22Rv1 (cell line): Measurements from ENCODE around the gene THADA.

Experiments used
- CTCF ChIP-seq: fragments of 450-650 bp; IDR thresholded peaks from 2 replicates; pipeline ENCODE4 v1.5.1; 2017; ENCODE audit warnings: mild to moderate bottlenecking
- ZFX ChIP-seq: fragments of 450-650 bp; IDR thresholded peaks from 2 replicates; pipeline ENCODE4 v1.6.1; 2017; ENCODE audit warnings: antibody characterized with exemption, borderline replicate concordance

GRCh38 chr2:43331422-43331821, 264.4 kb downstream of the THADA start:
- no peak for TF ChIP-seq CTCF
- TF ChIP-seq ZFX = no peak
